Spinal cord (tissue), 10 donors: ENCODE data around the gene SOAT1. TPM values are rescaled to one million over a fixed set of nuclear protein-coding genes. Genes with fewer than 3 reads are reported as not detected.
"Not testable (repeated sequence)": the region's sequence is repeated elsewhere in the genome, so short reads cannot be mapped to it uniquely, and the experiment has no call there.

ENCODE experiments used
- DNase-seq, 6 donors: peaks; one replicate each; pipeline versions ENCODE4 v3.0.0 to v3.0.0-alpha.2; 2013 to 2015; ENCODE audit warnings: low spot score in 6 of 6, low read depth in 4 of 6
- H3K27ac ChIP-seq: one replicate; pipeline ENCODE4 v1.5.1; 2013; ENCODE audit warnings: low read depth, low read length, control low read depth
- H3K27me3 ChIP-seq: one replicate; pipeline ENCODE4 v1.6.1; 2013; ENCODE audit warnings: low read length; ENCODE audit not compliant: control insufficient read depth, insufficient read depth
- H3K36me3 ChIP-seq: one replicate; pipeline ENCODE4 v1.6.1; 2013; ENCODE audit warnings: low read length; ENCODE audit not compliant: control insufficient read depth, insufficient read depth
- H3K4me1 ChIP-seq: one replicate; pipeline ENCODE4 v1.6.1; 2013; ENCODE audit warnings: low read length; ENCODE audit not compliant: control insufficient read depth, insufficient read depth
- H3K4me3 ChIP-seq: one replicate; pipeline ENCODE4 v1.5.1; 2013; ENCODE audit warnings: low read depth, low read length, control low read depth
- H3K9me3 ChIP-seq: one replicate; pipeline ENCODE4 v1.6.1; 2013; ENCODE audit warnings: low read length; ENCODE audit not compliant: control insufficient read depth, insufficient read depth
- WGBS: methylation state at CpG from one replicate; pipeline ENCODE4 v1.1.5; 2013; ENCODE audit warnings: missing lambda C conversion rate; ENCODE audit not compliant: insufficient coverage; 5-methylcytosine and 5-hydroxymethylcytosine counted together
- polyA plus RNA-seq, 2 donors: library from polyadenylated mRNA; unstranded; fragments of 120-200 nt; gene quantifications; one replicate each; pipeline ENCODE4 v1.2.1, GENCODE V29; 2013; ENCODE audit not compliant: insufficient read length in 2 of 2
- total RNA-seq, 2 donors: library from RNA; depleted of rRNA in 1 of 2; stranded (reverse); fragments of 120-200 nt in 1 of 2; fragments of >200 nt in 1 of 2; gene quantifications; one replicate each; pipeline versions ENCODE4 v1.2.3 to v1.2.4, GENCODE V29; 2013 to 2014
- donor health status: healthy.

SOAT1 gene
- total and polyA plus RNA-seq, 4 donors: 14.1 to 19.6 (median 16.8) TPM

- WGBS: 5% methylated on average over 19 of the region's 28 CpGs
Observed at GRCh38 chr1:179366093-179366800, 72.7 kb downstream of the SOAT1 start.

DNA sequence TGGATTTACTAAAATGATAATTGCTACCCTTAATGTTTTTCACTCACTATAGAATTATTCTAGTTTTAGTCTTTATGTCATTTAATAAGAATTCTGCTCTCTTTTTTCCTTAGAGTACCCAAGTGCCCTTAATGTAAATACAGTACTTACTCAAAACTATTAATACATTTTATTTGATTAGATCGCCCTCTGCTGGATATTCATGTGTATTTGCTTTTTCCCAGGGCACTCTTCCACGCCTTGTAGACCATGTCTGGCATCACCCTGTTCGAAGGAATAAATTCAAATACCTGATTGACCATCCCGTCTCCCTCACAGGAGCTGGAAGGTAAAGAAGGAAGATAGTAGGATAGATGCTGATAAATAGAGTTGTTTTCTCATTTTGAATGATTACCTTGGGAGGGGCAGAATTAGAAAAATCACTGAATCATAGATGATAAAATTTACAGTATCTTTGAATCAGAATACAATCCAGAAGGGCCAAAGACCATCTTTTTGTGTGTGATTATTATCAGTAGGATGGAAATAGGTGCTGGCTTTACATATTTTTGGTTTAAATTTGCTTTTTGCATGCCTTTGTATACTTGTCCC, 76.2 kb downstream of the SOAT1 start:
- WGBS: no CpG with 5 or more reads among the region's 4 CpGs
- no peak overlapping the region for H3K4me3 ChIP-seq
- DNase-seq: peak; percentile 47 to 94 (median 56)

More at GRCh38 chr1:179366093-179366800, 72.7 kb downstream of the SOAT1 start:
- H3K27ac ChIP-seq: peak overlapping the region; percentile 93
- no peaks in the 10 kb centered on the region for H3K27me3 ChIP-seq
- peaks cover 11% of the 10 kb centered on the region for H3K4me1 ChIP-seq
- H3K36me3 ChIP-seq: no peaks in the 10 kb centered on the region
- H3K4me3 ChIP-seq: peak overlapping the region; percentile 66
- H3K9me3 ChIP-seq: no peaks in the 10 kb centered on the region
- peak in 1 of 6 donors; percentile 13 for DNase-seq

GRCh38 chr1:179372160-179372559, 78.6 kb downstream of the SOAT1 start:
- Histone ChIP-seq H3K4me1 (no peaks in the 10 kb centered on the region), H3K4me3 (no peak overlapping the region), H3K27me3 (no peaks in the 10 kb centered on the region), H3K36me3 (no peaks in the 10 kb centered on the region), H3K27ac (no peak overlapping the region), H3K9me3 (no peaks in the 10 kb centered on the region)
- no CpG with 5 or more reads among the region's 4 CpGs for WGBS
- no peak for DNase-seq

More for the DNA sequence above, 76.2 kb downstream of the SOAT1 start:
- H3K27me3 ChIP-seq: no peaks in the 10 kb centered on the region
- no peak overlapping the region for H3K27ac ChIP-seq
- H3K9me3 ChIP-seq: no peaks in the 10 kb centered on the region
- H3K36me3 ChIP-seq: no peaks in the 10 kb centered on the region
- H3K4me1 ChIP-seq: peaks cover 8% of the 10 kb centered on the region

DNA sequence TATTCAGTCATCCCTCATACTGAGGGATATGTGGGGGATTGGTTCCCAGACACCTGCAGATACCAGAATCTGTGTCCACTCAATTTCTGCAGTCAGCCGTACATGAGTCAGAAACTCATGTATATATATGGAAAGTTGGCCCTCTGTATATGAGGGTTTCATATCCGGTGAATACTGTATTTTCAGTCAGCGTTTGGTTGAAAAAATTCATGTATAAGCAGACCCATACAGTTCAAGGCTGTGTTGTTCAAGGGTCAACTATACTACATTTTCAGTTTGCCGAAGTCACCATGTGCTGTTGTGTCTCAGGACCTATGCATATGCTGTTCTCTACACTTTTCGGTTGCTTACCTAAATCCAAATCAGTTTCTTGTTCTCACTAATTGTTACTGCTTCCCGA, 82.6 kb downstream of the SOAT1 start:
- no peaks in the 10 kb centered on the region for H3K27me3 ChIP-seq
- H3K4me3 ChIP-seq: no peak overlapping the region
- WGBS: 90% methylated on average over 2 of the region's 6 CpGs
- H3K4me1 ChIP-seq: no peaks in the 10 kb centered on the region
- no peaks in the 10 kb centered on the region for H3K9me3 ChIP-seq
- DNase-seq: no peak
- H3K36me3 ChIP-seq: no peaks in the 10 kb centered on the region
- H3K27ac ChIP-seq: no peak overlapping the region

GRCh38 chr1:179380299-179380698, 86.7 kb downstream of the SOAT1 start:
- H3K4me3 ChIP-seq: no peak overlapping the region
- H3K27me3 ChIP-seq: no peaks in the 10 kb centered on the region
- no peak overlapping the region for H3K27ac ChIP-seq
- no peaks in the 10 kb centered on the region for H3K9me3 ChIP-seq
- no peaks in the 10 kb centered on the region for H3K36me3 ChIP-seq
- no peaks in the 10 kb centered on the region for H3K4me1 ChIP-seq
- no peak for DNase-seq

GRCh38 chr1:179384027-179384426, 90.4 kb downstream of the SOAT1 start:
- H3K27ac ChIP-seq: no peak overlapping the region
- H3K4me1 ChIP-seq: no peaks in the 10 kb centered on the region
- H3K27me3 ChIP-seq: no peaks in the 10 kb centered on the region
- no peaks in the 10 kb centered on the region for H3K9me3 ChIP-seq
- H3K36me3 ChIP-seq: no peaks in the 10 kb centered on the region
- DNase-seq: no peak
- no peak overlapping the region for H3K4me3 ChIP-seq
- WGBS: no CpG with 5 or more reads among the region's 1 CpG

- Histone ChIP-seq H3K4me3 (no peak overlapping the region), H3K27ac (no peak overlapping the region), H3K9me3 (no peaks in the 10 kb centered on the region), H3K36me3 (no peaks in the 10 kb centered on the region), H3K4me1 (no peaks in the 10 kb centered on the region), H3K27me3 (no peaks in the 10 kb centered on the region)
- WGBS: 75% methylated on average over 1 of the region's 1 CpG
- no peak for DNase-seq
Observed at GRCh38 chr1:179385510-179385909, 91.9 kb downstream of the SOAT1 start.

- Histone ChIP-seq H3K9me3 (peaks cover 5% of the 10 kb centered on the region), H3K4me3 (no peak overlapping the region), H3K27me3 (no peaks in the 10 kb centered on the region), H3K27ac (no peak overlapping the region), H3K4me1 (no peaks in the 10 kb centered on the region), H3K36me3 (no peaks in the 10 kb centered on the region)
- WGBS: no CpG with 5 or more reads among the region's 3 CpGs
- no peak for DNase-seq
Observed at GRCh38 chr1:179393721-179394120, 100.1 kb downstream of the SOAT1 start.

DNA sequence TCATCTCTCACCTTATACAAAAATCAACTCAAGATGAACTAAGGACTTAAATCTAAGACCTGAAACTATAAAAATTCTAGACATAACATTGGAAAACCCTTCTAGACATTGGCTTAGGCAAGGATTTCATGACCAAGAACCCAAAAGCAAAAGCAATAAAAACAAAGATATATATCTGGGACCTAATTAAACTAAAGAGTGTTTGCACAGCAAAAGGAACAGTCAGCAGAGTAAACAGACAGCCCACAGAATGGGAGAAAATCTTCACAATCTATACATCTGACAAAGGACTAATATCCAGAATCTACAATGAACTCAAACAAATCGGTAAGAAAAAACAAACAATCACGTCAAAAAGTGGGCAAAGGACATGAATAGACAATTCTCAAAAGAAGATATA, 105.8 kb downstream of the SOAT1 start:
- not testable (repeated sequence) for H3K36me3 ChIP-seq, DNase-seq, H3K9me3 ChIP-seq, H3K4me3 ChIP-seq, H3K27me3 ChIP-seq, H3K4me1 ChIP-seq, H3K27ac ChIP-seq
- WGBS: no CpG with 5 or more reads among the region's 2 CpGs
